Hepatocyte (in vitro differentiated cells): Measurements from ENCODE around the gene STIM2. TPM values are rescaled to one million over a fixed set of nuclear protein-coding genes. Genes with fewer than 3 reads are reported as not detected.
"Not testable (repeated sequence)": the region's sequence is repeated elsewhere in the genome, so short reads cannot be mapped to it uniquely, and the experiment has no call there.

Experiments
- DNase-seq: peaks from one replicate; pipeline ENCODE4 v3.0.0-alpha.2; 2016; ENCODE audit warnings: low spot score
- H2AFZ ChIP-seq: fragments of 200-600 bp; sonication (generic); 2 replicates; pipeline ENCODE4 v1.6.0; 2016; ENCODE audit warnings: antibody characterized with exemption, mild to moderate bottlenecking
- H3K27ac ChIP-seq: fragments of 200-600 bp; sonication (generic); 2 replicates; pipeline ENCODE4 v1.5.1; 2016; ENCODE audit warnings: mild to moderate bottlenecking
- H3K27me3 ChIP-seq: fragments of 200-600 bp; sonication (generic); 2 replicates; pipeline ENCODE4 v1.6.1; 2016
- H3K36me3 ChIP-seq: fragments of 200-600 bp; sonication (generic); replicated peaks from 2 replicates; pipeline ENCODE4 v1.5.1; 2016; ENCODE audit warnings: low read depth; ENCODE audit not compliant: insufficient read depth
- H3K4me1 ChIP-seq: fragments of 200-600 bp; sonication (generic); 2 replicates; pipeline ENCODE4 v1.5.1; 2016; ENCODE audit warnings: mild to moderate bottlenecking, moderate library complexity; ENCODE audit not compliant: insufficient read depth
- H3K4me2 ChIP-seq: fragments of 200-600 bp; sonication (generic); 2 replicates; pipeline ENCODE4 v1.6.0; 2016
- H3K4me3 ChIP-seq: fragments of 200-600 bp; sonication (generic); 2 replicates; pipeline ENCODE4 v1.5.1; 2016; ENCODE audit warnings: mild to moderate bottlenecking
- H3K79me2 ChIP-seq: fragments of 200-600 bp; sonication (generic); 2 replicates; pipeline ENCODE4 v1.6.0; 2017; ENCODE audit warnings: mild to moderate bottlenecking
- H3K9me2 ChIP-seq: fragments of 200-600 bp; sonication (generic); replicated peaks from 2 replicates; pipeline ENCODE4 v1.6.0; 2017; ENCODE audit warnings: mild to moderate bottlenecking; ENCODE audit not compliant: insufficient read depth
- H3K9me3 ChIP-seq: fragments of 200-600 bp; sonication (generic); 2 replicates; pipeline ENCODE4 v1.5.1; 2016; ENCODE audit warnings: low read depth, mild to moderate bottlenecking
- H4K20me1 ChIP-seq: fragments of 200-600 bp; sonication (generic); 2 replicates; pipeline ENCODE4 v1.6.0; 2016; ENCODE audit warnings: mild to moderate bottlenecking; ENCODE audit not compliant: insufficient read depth, poor library complexity, severe bottlenecking
- EZH2 ChIP-seq: fragments of 200-600 bp; sonication (generic); IDR thresholded peaks from 2 replicates; pipeline ENCODE4 v1.6.1; 2016; ENCODE audit warnings: antibody characterized with exemption, mild to moderate bottlenecking, borderline replicate concordance
- EZH2phosphoT487 ChIP-seq: fragments of 200-600 bp; sonication (generic); IDR thresholded peaks from one replicate; pipeline ENCODE4 v1.6.1; 2018; ENCODE audit warnings: antibody characterized with exemption, mild to moderate bottlenecking, low read depth, moderate library complexity; ENCODE audit not compliant: unreplicated experiment, severe bottlenecking
- WGBS: methylation state at CpG from one replicate; pipeline ENCODE4 v1.1.6; 2016; ENCODE audit warnings: low lambda C conversion rate; ENCODE audit errors: missing lambda C conversion rate; 5-methylcytosine and 5-hydroxymethylcytosine counted together
- polyA plus RNA-seq: library from polyadenylated mRNA; unstranded; fragments of >200 nt; fragmentation: Nextera tagmentation; extraction: Ambion mirVana; gene quantifications from 2 replicates; pipeline ENCODE4 v1.2.1, GENCODE V29; 2016
- total RNA-seq: library from RNA; depleted of rRNA; stranded (reverse); fragments of >200 nt; gene quantifications from 2 replicates; pipeline ENCODE4 v1.2.3, GENCODE V29; 2014
- TF ChIP-seq, protein P1 (sequence below): fragments of 200-600 bp; sonication (generic); IDR thresholded peaks from 2 replicates; pipeline ENCODE4 v1.5.1; 2016; ENCODE audit warnings: antibody characterized with exemption, mild to moderate bottlenecking; ENCODE audit not compliant: poor library complexity

Gene STIM2
- total and polyA plus RNA-seq, 2 experiments from 2014 or later, result 13.2 to 17.0 TPM

DNA sequence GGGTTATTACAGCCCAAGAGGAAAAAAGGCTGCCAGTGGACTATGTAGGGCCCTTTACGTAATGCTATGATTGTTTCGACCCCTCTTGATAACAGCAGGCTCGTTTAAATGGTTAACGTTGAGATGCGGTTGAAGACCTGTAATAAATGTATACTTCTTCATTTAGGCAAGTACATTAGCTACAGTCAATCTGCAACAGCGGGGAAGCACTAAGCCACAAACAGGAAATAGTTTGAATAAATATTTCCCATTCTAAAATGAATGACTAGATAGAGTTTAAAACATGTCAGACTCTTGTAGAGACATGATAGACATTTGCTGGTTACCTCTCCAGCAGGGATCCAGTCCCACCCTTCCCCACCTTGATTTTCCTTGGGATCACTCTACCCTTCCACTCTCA, 38.1 kb upstream of the STIM2 start:
- Histone ChIP-seq H3K4me2 (peak overlapping the region; percentile 23), H2AFZ (peak overlapping the region; percentile 5), H3K4me1 (no peaks in the 10 kb centered on the region), H3K79me2 (no peaks in the 10 kb centered on the region), H3K36me3 (no peaks in the 10 kb centered on the region), H3K27me3 (no peaks in the 10 kb centered on the region), H3K4me3 (no peak overlapping the region), H3K27ac (peak overlapping the region; percentile 88), H3K9me3 (no peaks in the 10 kb centered on the region), H4K20me1 (no peaks in the 10 kb centered on the region), H3K9me2 (no peaks in the 10 kb centered on the region)
- no peak for DNase-seq
- WGBS, result 69% methylated on average over 6 of the region's 6 CpGs
- no peak for TF ChIP-seq EZH2phosphoT487

DNA sequence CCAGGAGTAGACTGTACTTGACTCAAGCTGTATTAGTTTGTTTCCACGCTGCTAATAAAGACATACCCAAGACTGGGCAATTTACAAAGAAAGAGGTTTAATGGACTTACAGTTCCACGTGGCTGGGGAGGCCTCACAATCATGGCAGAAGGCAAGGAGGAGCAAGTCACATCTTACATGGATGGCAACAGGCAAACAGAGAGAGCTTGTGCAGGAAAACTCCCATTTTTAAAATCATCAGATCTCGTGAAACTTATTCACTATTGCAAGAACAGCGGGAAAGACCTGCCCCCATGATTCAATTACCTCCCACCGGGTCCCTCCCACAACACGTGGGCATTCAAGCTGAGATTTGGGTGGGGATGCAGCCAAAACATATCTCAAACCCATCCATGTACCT, 37.7 kb upstream of the STIM2 start:
- not testable (repeated sequence) for H3K36me3 ChIP-seq, H3K9me2 ChIP-seq, H3K9me3 ChIP-seq, DNase-seq, H3K4me3 ChIP-seq, H3K79me2 ChIP-seq, H3K4me1 ChIP-seq, H2AFZ ChIP-seq, H4K20me1 ChIP-seq, H3K27me3 ChIP-seq, H3K4me2 ChIP-seq
- WGBS, result 98% methylated on average over 6 of the region's 6 CpGs
- peak overlapping the region; percentile 88 for H3K27ac ChIP-seq

DNA sequence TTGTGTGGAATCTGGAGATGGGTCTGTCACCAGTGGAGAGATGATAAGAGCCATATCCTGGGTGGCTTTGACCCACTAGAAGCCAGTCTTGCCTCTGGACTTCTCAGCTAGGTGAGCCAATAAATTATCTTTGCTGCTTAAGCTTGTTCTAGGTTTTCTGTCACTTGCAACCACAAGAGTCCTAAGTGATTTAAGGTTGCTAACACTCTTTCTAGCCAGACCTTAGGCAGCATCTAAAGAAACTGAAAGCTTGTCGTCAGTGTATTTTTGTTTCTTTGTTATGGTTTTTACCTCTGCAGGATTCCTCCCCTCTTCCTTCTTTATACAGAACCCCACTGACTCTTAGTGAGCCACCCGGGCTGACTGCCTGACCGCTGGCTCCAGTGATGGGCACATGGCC, 37.1 kb upstream of the STIM2 start:
- Histone ChIP-seq H3K9me3 (no peaks in the 10 kb centered on the region), H4K20me1 (no peaks in the 10 kb centered on the region), H3K4me2 (no peak overlapping the region), H3K79me2 (no peaks in the 10 kb centered on the region), H2AFZ (no peak overlapping the region), H3K4me3 (no peak overlapping the region), H3K27me3 (no peaks in the 10 kb centered on the region), H3K9me2 (no peaks in the 10 kb centered on the region), H3K27ac (no peak overlapping the region), H3K36me3 (no peaks in the 10 kb centered on the region), H3K4me1 (no peaks in the 10 kb centered on the region)
- no peak for TF ChIP-seq EZH2phosphoT487
- TF ChIP-seq, protein P1, sequence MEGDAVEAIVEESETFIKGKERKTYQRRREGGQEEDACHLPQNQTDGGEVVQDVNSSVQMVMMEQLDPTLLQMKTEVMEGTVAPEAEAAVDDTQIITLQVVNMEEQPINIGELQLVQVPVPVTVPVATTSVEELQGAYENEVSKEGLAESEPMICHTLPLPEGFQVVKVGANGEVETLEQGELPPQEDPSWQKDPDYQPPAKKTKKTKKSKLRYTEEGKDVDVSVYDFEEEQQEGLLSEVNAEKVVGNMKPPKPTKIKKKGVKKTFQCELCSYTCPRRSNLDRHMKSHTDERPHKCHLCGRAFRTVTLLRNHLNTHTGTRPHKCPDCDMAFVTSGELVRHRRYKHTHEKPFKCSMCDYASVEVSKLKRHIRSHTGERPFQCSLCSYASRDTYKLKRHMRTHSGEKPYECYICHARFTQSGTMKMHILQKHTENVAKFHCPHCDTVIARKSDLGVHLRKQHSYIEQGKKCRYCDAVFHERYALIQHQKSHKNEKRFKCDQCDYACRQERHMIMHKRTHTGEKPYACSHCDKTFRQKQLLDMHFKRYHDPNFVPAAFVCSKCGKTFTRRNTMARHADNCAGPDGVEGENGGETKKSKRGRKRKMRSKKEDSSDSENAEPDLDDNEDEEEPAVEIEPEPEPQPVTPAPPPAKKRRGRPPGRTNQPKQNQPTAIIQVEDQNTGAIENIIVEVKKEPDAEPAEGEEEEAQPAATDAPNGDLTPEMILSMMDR, result no peak
- WGBS, result 84% methylated on average over 3 of the region's 3 CpGs
- no peak for DNase-seq

GRCh38 chr4:26824667-26825066, 36.0 kb upstream of the STIM2 start:
- TF ChIP-seq, protein P1, result no peak
- TF ChIP-seq EZH2phosphoT487 (no peak), EZH2 (no peak)
- Histone ChIP-seq H2AFZ (no peak overlapping the region), H3K36me3 (no peaks in the 10 kb centered on the region), H3K4me1 (no peaks in the 10 kb centered on the region), H3K4me3 (no peak overlapping the region), H3K27ac (no peak overlapping the region), H4K20me1 (no peaks in the 10 kb centered on the region), H3K9me2 (no peaks in the 10 kb centered on the region), H3K9me3 (no peaks in the 10 kb centered on the region), H3K4me2 (no peak overlapping the region), H3K79me2 (no peaks in the 10 kb centered on the region), H3K27me3 (no peaks in the 10 kb centered on the region)
- no peak for DNase-seq
- WGBS, result 73% methylated on average over 2 of the region's 2 CpGs

DNA sequence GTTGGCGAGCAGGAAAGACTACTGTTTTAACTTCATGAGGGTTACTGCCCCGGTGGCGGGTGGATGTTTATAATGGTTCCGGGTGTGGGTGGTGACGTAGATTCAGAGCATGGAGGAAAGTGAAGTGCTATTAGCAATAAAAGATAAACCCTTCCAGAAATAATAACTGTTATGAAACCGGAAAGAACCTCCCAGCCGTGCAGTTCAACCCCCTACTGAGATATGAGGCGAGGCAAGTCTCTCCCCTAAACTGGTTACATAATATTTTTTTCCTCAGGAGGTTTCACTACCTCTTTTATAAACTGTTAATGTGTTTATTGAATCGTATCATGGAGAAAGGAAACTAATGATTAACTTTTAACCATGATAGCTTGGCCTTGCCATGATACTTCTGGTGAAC, 33.9 kb upstream of the STIM2 start:
- H3K27ac ChIP-seq, result no peak overlapping the region
- TF ChIP-seq, protein P1, result no peak
- TF ChIP-seq EZH2phosphoT487 (no peak), EZH2 (no peak)

GRCh38 chr4:26827336-26827735, 33.3 kb upstream of the STIM2 start:
- not testable (repeated sequence) for DNase-seq, H3K4me1 ChIP-seq, H3K27ac ChIP-seq, H3K36me3 ChIP-seq, H3K27me3 ChIP-seq, H4K20me1 ChIP-seq, H2AFZ ChIP-seq, H3K79me2 ChIP-seq, H3K4me3 ChIP-seq, H3K9me2 ChIP-seq, H3K4me2 ChIP-seq, H3K9me3 ChIP-seq
- WGBS, result 95% methylated on average over 6 of the region's 6 CpGs

More for the DNA sequence above, 33.9 kb upstream of the STIM2 start:
- Histone ChIP-seq H3K4me1 (no peaks in the 10 kb centered on the region), H3K9me2 (no peaks in the 10 kb centered on the region), H2AFZ (no peak overlapping the region), H3K4me2 (no peak overlapping the region), H3K9me3 (no peaks in the 10 kb centered on the region), H3K4me3 (no peak overlapping the region), H3K27me3 (no peaks in the 10 kb centered on the region), H3K79me2 (no peaks in the 10 kb centered on the region), H3K36me3 (no peaks in the 10 kb centered on the region), H4K20me1 (no peaks in the 10 kb centered on the region)
- 61% methylated on average over 9 of the region's 9 CpGs for WGBS
- no peak for DNase-seq
